HG03575 (cell line): Measurements from ENCODE around the gene TENT4B.
"Not testable (repeated sequence)": the region's sequence is repeated elsewhere in the genome, so short reads cannot be mapped to it uniquely, and the experiment has no call there.

ENCODE experiments used
- ATAC-seq: cut with Tn5 transposase; IDR thresholded peaks from one replicate; pipeline ENCODE4 v1.9.1; 2021; ENCODE audit not compliant: unreplicated experiment, insufficient number of reproducible peaks, low FRiP score; ENCODE audit errors: extremely low read depth

The TENT4B gene

GRCh38 chr16:50216231-50216630 lies 63.1 kb downstream of the TENT4B start:
- no peak for ATAC-seq

GRCh38 chr16:50219402-50219975 lies 66.4 kb downstream of the TENT4B start:
- ATAC-seq: no peak

GRCh38 chr16:50224286-50224685 lies 71.2 kb downstream of the TENT4B start:
- ATAC-seq: no peak

- ATAC-seq: no peak
Measured at GRCh38 chr16:50227120-50227519, 74.0 kb downstream of the TENT4B start.

- ATAC-seq: no peak
Measured at GRCh38 chr16:50227665-50228064, 74.6 kb downstream of the TENT4B start.

- ATAC-seq: no peak
Measured at GRCh38 chr16:50228364-50228868, 75.3 kb downstream of the TENT4B start.

GRCh38 chr16:50229149-50229726 lies 76.1 kb downstream of the TENT4B start:
- no peak for ATAC-seq

GRCh38 chr16:50234771-50235556 lies 81.9 kb downstream of the TENT4B start:
- ATAC-seq: no peak

GRCh38 chr16:50235581-50235980 lies 82.5 kb downstream of the TENT4B start:
- ATAC-seq: no peak

GRCh38 chr16:50238314-50238713 lies 85.2 kb downstream of the TENT4B start:
- ATAC-seq: no peak

- no peak for ATAC-seq
Measured at GRCh38 chr16:50238868-50239301, 85.8 kb downstream of the TENT4B start.

GRCh38 chr16:50243024-50243423 lies 89.9 kb downstream of the TENT4B start:
- ATAC-seq: not testable (repeated sequence)

GRCh38 chr16:50244140-50244503 lies 91.0 kb downstream of the TENT4B start:
- ATAC-seq: no peak

- no peak for ATAC-seq
Measured at GRCh38 chr16:50244504-50245416, 91.7 kb downstream of the TENT4B start.

- no peak for ATAC-seq
Measured at GRCh38 chr16:50245417-50246298, 92.6 kb downstream of the TENT4B start.

GRCh38 chr16:50246299-50247122 lies 93.4 kb downstream of the TENT4B start:
- no peak for ATAC-seq

GRCh38 chr16:50247123-50247905 lies 94.2 kb downstream of the TENT4B start:
- ATAC-seq: no peak
